Sigmoid colon (tissue), 7 donors: Measurements from ENCODE around the gene KIF5C. TPM values are rescaled to one million over a fixed set of nuclear protein-coding genes. Genes with fewer than 3 reads are reported as not detected.

Experiments used
- DNase-seq: peaks from one replicate; pipeline ENCODE4 v3.0.0-alpha.2; 2019
- H3K27ac ChIP-seq, 4 donors: fragments of 200-600 bp; sonication (generic); one replicate each; pipeline ENCODE4 v1.5.1; 2016 to 2019; ENCODE audit warnings: mild to moderate bottlenecking in 1 of 4
- H3K27me3 ChIP-seq, 3 donors: fragments of 200-600 bp; sonication (generic); one replicate each; pipeline ENCODE4 v1.5.1; 2019; ENCODE audit warnings: mild to moderate bottlenecking in 1 of 3
- H3K36me3 ChIP-seq, 4 donors: fragments of 200-600 bp; sonication (generic); one replicate each; pipeline ENCODE4 v1.5.1; 2016 to 2019
- H3K4me1 ChIP-seq, 4 donors: fragments of 200-600 bp; sonication (generic); one replicate each; pipeline ENCODE4 v1.5.1; 2017 to 2019
- H3K4me3 ChIP-seq, 4 donors: fragments of 200-600 bp; sonication (generic); one replicate each; pipeline ENCODE4 v1.5.1; 2017 to 2019; ENCODE audit warnings: mild to moderate bottlenecking in 2 of 4, moderate library complexity in 1 of 4
- H3K9me3 ChIP-seq, 4 donors: fragments of 200-600 bp in 3 of 4; sonication (generic) in 3 of 4; one replicate each; pipeline versions ENCODE4 v1.5.1 to v1.6.1; 2013 to 2019
- EP300 ChIP-seq, 4 donors: sonication (generic); formaldehyde crosslinking; IDR thresholded peaks; one replicate each; pipeline ENCODE4 v1.6.1; 2017; ENCODE audit warnings: antibody characterized with exemption in 4 of 4
- POLR2A ChIP-seq, 2 donors: fragments of 450-650 bp; IDR thresholded peaks; one replicate each; pipeline ENCODE4 v1.6.1; 2016; ENCODE audit warnings: antibody characterized with exemption in 2 of 2, mild to moderate bottlenecking in 2 of 2, moderate library complexity in 2 of 2
- POLR2AphosphoS5 ChIP-seq, 4 donors: sonication (generic); formaldehyde crosslinking; IDR thresholded peaks; one replicate each; pipeline ENCODE4 v1.6.1; 2017; ENCODE audit warnings: antibody characterized with exemption in 4 of 4
- WGBS, 2 donors: extraction: QIAGEN DNeasy Blood & Tissue Kit; methylation state at CpG; one replicate each; pipeline ENCODE4 v1.1.7; 2013; 5-methylcytosine and 5-hydroxymethylcytosine counted together
- intact Hi-C: fragments of 100-400 bp; cut with DNase I; formaldehyde crosslinking; loops from one replicate; pipeline ENCODE4 v1.15.1; 2023
- polyA plus RNA-seq, 3 donors: library from polyadenylated mRNA; stranded (reverse); fragments of 200-250 nt; gene quantifications; one replicate each; pipeline ENCODE4 v1.2.3, GENCODE V29; 2013
- total RNA-seq, 4 donors: library from RNA; depleted of rRNA; stranded (reverse); fragments of >200 nt; gene quantifications; one replicate each; pipeline ENCODE4 v1.1.0, GENCODE V29; 2016
- TF ChIP-seq, protein P1 (sequence below), 4 experiments: fragments of 450-650 bp in 3 of 4; fragments of 200-600 bp in 1 of 4; IDR thresholded peaks; one replicate each; pipeline ENCODE4 v1.5.1; 2016 to 2019; ENCODE audit warnings: antibody characterized with exemption in 4 of 4, mild to moderate bottlenecking in 3 of 4, moderate library complexity in 2 of 4
- donor health status: healthy with polysubstance abuse.
- donor health status: Bipolar disorder and iron deficiency.
- donor health status: healthy.

Gene KIF5C
- total and polyA plus RNA-seq, 7 donors: 0.23 to 11.1 (median 7.3) TPM

DNA sequence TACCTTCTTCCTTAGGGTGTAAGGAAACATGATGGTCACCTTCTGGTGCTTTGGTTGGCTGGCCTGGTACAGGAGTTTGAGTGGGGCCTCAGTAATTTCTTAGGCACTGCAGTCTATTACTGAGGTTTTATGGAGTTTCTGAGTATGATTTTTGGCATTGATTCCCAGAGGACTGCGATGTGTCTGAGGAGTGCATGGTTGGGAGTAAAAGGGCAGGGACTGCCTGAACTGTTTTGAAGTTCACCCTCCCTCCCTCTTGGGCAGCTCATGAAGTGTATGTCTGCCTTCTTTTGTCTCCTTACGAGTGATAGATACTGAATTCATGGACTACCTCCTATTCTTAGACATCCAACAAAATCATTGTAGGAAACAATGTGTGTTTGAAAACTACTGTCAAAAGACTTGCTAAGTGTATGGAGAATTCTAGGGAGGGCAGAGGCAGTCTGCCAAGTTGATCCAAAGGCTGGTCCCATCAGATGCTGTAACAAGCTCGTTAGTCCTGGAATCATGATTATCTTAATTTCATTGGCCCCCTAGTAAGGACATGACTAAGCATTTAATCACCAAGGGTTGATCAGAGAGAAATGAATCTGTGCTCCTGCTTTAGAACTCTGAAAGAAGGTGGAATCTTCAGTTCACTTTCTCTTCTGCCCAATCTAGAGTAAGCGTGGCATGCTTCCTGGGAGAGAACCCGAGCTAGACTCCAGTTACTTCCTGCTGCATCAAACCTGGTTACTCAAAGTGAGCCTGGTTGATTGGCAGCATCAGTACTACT is 190.0 kb downstream of the KIF5C start:
- WGBS, 2 donors: 50 to 71% methylated on average over 5 of the region's 5 CpGs

DNA sequence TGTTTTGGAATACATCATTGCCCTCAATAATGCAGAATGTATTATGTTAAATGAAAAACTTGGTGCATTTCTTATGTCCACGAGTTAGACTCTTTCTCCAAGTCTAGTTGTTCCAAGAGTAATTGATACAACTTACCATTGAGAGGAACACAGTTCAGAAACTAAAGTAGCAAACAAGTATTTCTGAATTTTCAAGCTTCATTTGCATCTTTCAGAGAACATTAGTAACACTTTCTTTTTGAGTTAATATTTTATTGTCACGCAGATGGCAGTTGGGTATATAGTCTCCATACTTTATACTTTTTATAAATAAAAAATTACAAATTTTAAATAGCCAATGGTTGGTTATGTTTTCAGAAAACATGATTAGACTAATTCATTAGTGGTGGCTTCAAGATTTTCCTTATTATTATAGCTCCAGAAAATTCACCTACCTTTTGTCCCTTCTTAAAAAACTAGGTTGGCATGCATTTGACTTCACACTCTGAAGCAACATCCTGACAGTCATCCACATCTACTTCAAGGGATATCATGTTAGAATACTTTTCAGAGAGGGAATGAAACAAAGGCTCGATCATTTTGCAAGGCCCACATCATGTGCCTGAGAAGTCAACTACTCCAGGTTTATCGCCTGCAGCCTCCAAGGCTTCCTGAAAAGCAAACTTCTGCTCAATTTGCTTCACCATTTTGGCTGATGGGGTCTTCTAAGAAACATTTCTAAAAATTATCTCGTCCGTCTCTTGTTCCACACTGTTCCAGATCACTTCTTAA is 193.4 kb downstream of the KIF5C start:
- TF ChIP-seq POLR2A (IDR thresholded peaks at IDR 0.05): no peak
- TF ChIP-seq, protein P1, sequence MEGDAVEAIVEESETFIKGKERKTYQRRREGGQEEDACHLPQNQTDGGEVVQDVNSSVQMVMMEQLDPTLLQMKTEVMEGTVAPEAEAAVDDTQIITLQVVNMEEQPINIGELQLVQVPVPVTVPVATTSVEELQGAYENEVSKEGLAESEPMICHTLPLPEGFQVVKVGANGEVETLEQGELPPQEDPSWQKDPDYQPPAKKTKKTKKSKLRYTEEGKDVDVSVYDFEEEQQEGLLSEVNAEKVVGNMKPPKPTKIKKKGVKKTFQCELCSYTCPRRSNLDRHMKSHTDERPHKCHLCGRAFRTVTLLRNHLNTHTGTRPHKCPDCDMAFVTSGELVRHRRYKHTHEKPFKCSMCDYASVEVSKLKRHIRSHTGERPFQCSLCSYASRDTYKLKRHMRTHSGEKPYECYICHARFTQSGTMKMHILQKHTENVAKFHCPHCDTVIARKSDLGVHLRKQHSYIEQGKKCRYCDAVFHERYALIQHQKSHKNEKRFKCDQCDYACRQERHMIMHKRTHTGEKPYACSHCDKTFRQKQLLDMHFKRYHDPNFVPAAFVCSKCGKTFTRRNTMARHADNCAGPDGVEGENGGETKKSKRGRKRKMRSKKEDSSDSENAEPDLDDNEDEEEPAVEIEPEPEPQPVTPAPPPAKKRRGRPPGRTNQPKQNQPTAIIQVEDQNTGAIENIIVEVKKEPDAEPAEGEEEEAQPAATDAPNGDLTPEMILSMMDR (IDR thresholded peaks at IDR 0.05): no peak
- no peak for TF ChIP-seq EP300 (IDR thresholded peaks at IDR 0.05)
- TF ChIP-seq POLR2AphosphoS5 (IDR thresholded peaks at IDR 0.05): no peak
- H3K27me3 ChIP-seq: no peaks in the 10 kb centered on the region
- H3K36me3 ChIP-seq: no peaks in the 10 kb centered on the region
- no peak overlapping the region for H3K27ac ChIP-seq
- peaks cover 0 to 23% (median 14%) of the 10 kb centered on the region in 4 donors for H3K4me1 ChIP-seq
- no peaks in the 10 kb centered on the region for H3K9me3 ChIP-seq
- 90 to 93% methylated on average over 6 of the region's 6 CpGs for WGBS, 2 donors
- no peak for DNase-seq
- intact Hi-C loops: no loop called here
- H3K4me3 ChIP-seq: no peak overlapping the region

More for the DNA sequence above, 190.0 kb downstream of the KIF5C start:
- no peak for TF ChIP-seq POLR2A (IDR thresholded peaks at IDR 0.05)
- no peak for TF ChIP-seq EP300 (IDR thresholded peaks at IDR 0.05)
- TF ChIP-seq, protein P1 (IDR thresholded peaks at IDR 0.05): no peak
- no peak for TF ChIP-seq POLR2AphosphoS5 (IDR thresholded peaks at IDR 0.05)
- peak overlapping the region in 1 of 4 donors; percentile 8 for H3K27ac ChIP-seq
- H3K4me3 ChIP-seq: no peak overlapping the region
- no peaks in the 10 kb centered on the region for H3K9me3 ChIP-seq
- DNase-seq: no peak
- no peaks in the 10 kb centered on the region for H3K36me3 ChIP-seq
- intact Hi-C loops: no loop called here
- peaks cover 0 to 22% (median 14%) of the 10 kb centered on the region in 4 donors for H3K4me1 ChIP-seq
- H3K27me3 ChIP-seq: no peaks in the 10 kb centered on the region

DNA sequence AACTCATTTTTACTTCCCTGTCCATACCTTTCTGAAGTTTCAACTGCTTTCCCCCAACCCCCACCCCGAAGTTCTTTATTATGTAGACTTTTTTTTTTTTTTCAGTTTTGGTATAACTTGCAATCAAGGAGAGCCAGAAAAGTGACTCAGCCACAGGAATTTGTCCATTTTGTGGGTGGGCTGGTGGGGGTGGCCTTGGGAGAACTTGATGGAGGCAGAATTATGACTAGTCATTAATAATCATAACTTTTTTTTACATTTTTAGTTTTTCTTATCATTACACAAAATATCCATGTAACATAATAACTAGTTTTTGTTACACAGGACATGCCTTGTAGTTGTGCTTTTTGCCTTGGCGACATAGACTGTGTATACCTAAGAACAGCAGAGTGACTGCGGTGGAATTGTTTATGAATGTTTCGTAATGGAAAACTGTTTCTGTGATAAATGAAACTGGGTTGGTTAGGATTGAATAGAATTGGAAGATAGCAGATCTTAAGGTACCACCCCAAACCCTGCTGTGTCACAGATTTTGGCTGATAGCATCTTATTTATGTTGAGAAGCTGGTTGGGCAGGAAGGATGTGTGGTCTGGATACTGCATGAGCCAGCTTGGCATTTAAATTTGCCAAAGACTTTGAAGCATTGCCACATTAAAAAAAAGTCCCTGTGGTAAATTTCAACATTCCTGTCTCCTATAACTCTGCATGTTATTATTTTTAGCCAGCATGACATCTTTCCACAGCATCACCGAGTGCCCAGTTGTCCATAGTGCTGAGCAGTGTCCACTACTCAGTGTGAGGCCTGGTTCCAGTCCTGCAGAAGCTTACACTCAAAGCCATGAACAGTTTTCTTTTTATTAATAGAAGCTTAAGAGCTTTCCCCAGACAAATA is 194.2 kb downstream of the KIF5C start:
- WGBS, 2 donors: 48 to 84% methylated on average over 5 of the region's 5 CpGs

More for the DNA sequence above, 194.2 kb downstream of the KIF5C start:
- intact Hi-C loops: no loop called here
- Histone ChIP-seq H3K27me3 (no peaks in the 10 kb centered on the region), H3K4me3 (no peak overlapping the region), H3K4me1 (peaks cover 0 to 23% (median 14%) of the 10 kb centered on the region in 4 donors), H3K9me3 (no peaks in the 10 kb centered on the region), H3K36me3 (no peaks in the 10 kb centered on the region), H3K27ac (no peak overlapping the region)
- TF ChIP-seq EP300 (IDR thresholded peaks at IDR 0.05) (no peak), POLR2A (IDR thresholded peaks at IDR 0.05) (no peak), POLR2AphosphoS5 (IDR thresholded peaks at IDR 0.05) (no peak)
- TF ChIP-seq, protein P1 (IDR thresholded peaks at IDR 0.05): no peak
- DNase-seq: no peak
